IMR-90 (cell line): Measurements from ENCODE around the gene MGAT3. TPM values are rescaled to one million over a fixed set of nuclear protein-coding genes. Genes with fewer than 3 reads are reported as not detected.

Experiments
- ATAC-seq: fragments of 200-7000 bp; cut with Tn5 transposase; 2 replicates; pipeline ENCODE4 v1.9.1; 2020; ENCODE audit warnings: low read depth, mild to moderate bottlenecking, moderate library complexity
- BruUV-seq: library from RNA; stranded (reverse); fragments of 400-500 nt; replicated peaks from 2 replicates; lab custom pipeline; 2021; lab: Mats Ljungman, UMichigan
- CTCF ChIA-PET: fragments of 300-600 bp; formaldehyde crosslinking; extraction: SDS; loops from one replicate; lab custom pipeline; 2021; ENCODE audit warnings: antibody characterized with exemption; lab: Yijun Ruan, JAX
- POLR2A ChIA-PET: fragments of 300-600 bp; sonication (Branson Sonifier 250); formaldehyde crosslinking; loops from one replicate; lab custom pipeline; 2022; ENCODE audit warnings: antibody characterized with exemption; ENCODE audit not compliant: unreplicated experiment; lab: Charles Lee
- DNase-seq: peaks from one replicate; pipeline ENCODE4 v3.0.0; 2013
- H2AFZ ChIP-seq: replicated peaks from 2 replicates; pipeline ENCODE3; 2013; ENCODE audit warnings: low read length, mild to moderate bottlenecking; ENCODE audit not compliant: poor library complexity
- H2AK5ac ChIP-seq: 2 replicates; pipeline ENCODE4 v1.6.1; 2013; ENCODE audit warnings: low read depth, low read length, inconsistent platforms
- H2AK9ac ChIP-seq: replicated peaks from 2 replicates; pipeline ENCODE3; 2013; ENCODE audit warnings: mild to moderate bottlenecking, low read depth, low read length, moderate library complexity; ENCODE audit not compliant: poor library complexity
- H2BK120ac ChIP-seq: 2 replicates; pipeline ENCODE4 v1.6.1; 2013; ENCODE audit warnings: low read depth, low read length, inconsistent platforms
- H2BK15ac ChIP-seq: 3 replicates; pipeline ENCODE4 v1.6.1; 2013; ENCODE audit warnings: low read depth, low read length, inconsistent platforms
- H2BK20ac ChIP-seq: 2 replicates; pipeline ENCODE4 v1.6.1; 2013; ENCODE audit warnings: low read depth, mild to moderate bottlenecking, inconsistent platforms, low read length, moderate library complexity
- H2BK5ac ChIP-seq: 2 replicates; pipeline ENCODE4 v1.6.1; 2013; ENCODE audit warnings: mild to moderate bottlenecking, low read depth, low read length, inconsistent platforms; ENCODE audit not compliant: poor library complexity, severe bottlenecking
- H3K14ac ChIP-seq: replicated peaks from 2 replicates; pipeline ENCODE4 v1.6.1; 2013; ENCODE audit warnings: low read depth, low read length, inconsistent platforms
- H3K18ac ChIP-seq: 2 replicates; pipeline ENCODE4 v1.6.1; 2013; ENCODE audit warnings: low read depth, low read length, control low read depth
- H3K23ac ChIP-seq: 2 replicates; pipeline ENCODE4 v1.6.1; 2013; ENCODE audit warnings: low read depth, low read length, inconsistent platforms
- H3K27ac ChIP-seq: 2 replicates; pipeline ENCODE4 v1.5.1; 2013; ENCODE audit warnings: mild to moderate bottlenecking, control low read depth, low read length; ENCODE audit not compliant: insufficient read depth
- H3K27me3 ChIP-seq: 2 replicates; pipeline ENCODE4 v1.6.1; 2013; ENCODE audit warnings: low read length; ENCODE audit not compliant: control insufficient read depth, insufficient read depth
- H3K36me3 ChIP-seq: 2 replicates; pipeline ENCODE4 v1.6.1; 2013; ENCODE audit warnings: low read length, mixed read lengths; ENCODE audit not compliant: control insufficient read depth, insufficient read depth
- H3K4ac ChIP-seq: 2 replicates; pipeline ENCODE4 v1.6.1; 2013; ENCODE audit warnings: low read depth, low read length, inconsistent platforms
- H3K4me1 ChIP-seq: 2 replicates; pipeline ENCODE4 v1.6.1; 2013; ENCODE audit warnings: low read length, mixed read lengths; ENCODE audit not compliant: control insufficient read depth, insufficient read depth
- H3K4me2 ChIP-seq: 2 replicates; pipeline ENCODE4 v1.6.1; 2013; ENCODE audit warnings: low read depth, mild to moderate bottlenecking, control low read depth, low read length, moderate library complexity
- H3K4me3 ChIP-seq: 2 replicates; pipeline ENCODE4 v1.5.1; 2013; ENCODE audit warnings: low read depth, mild to moderate bottlenecking, control low read depth, low read length, moderate library complexity; ENCODE audit not compliant: insufficient read depth
- H3K56ac ChIP-seq: 2 replicates; pipeline ENCODE4 v1.6.1; 2013; ENCODE audit warnings: low read length, inconsistent platforms; ENCODE audit not compliant: insufficient read depth; ENCODE audit errors: extremely low read depth
- H3K79me1 ChIP-seq, 2 experiments: 2 replicates each; pipeline ENCODE4 v1.6.1; 2013; ENCODE audit warnings: low read length in 2 of 2, inconsistent platforms in 1 of 2, low read depth in 1 of 2
- H3K9ac ChIP-seq: 2 replicates; pipeline ENCODE4 v1.6.1; 2013; ENCODE audit warnings: low read depth, low read length, control low read depth
- H3K9me1 ChIP-seq: 2 replicates; pipeline ENCODE4 v1.6.1; 2013; ENCODE audit warnings: low read length, inconsistent platforms; ENCODE audit not compliant: insufficient read depth
- H3K9me3 ChIP-seq: 2 replicates; pipeline ENCODE4 v1.6.1; 2013; ENCODE audit warnings: low read length; ENCODE audit not compliant: control insufficient read depth, insufficient read depth
- H4K20me1 ChIP-seq: 2 replicates; pipeline ENCODE4 v1.6.1; 2013; ENCODE audit warnings: low read length, inconsistent platforms; ENCODE audit not compliant: insufficient read depth
- H4K5ac ChIP-seq: 2 replicates; pipeline ENCODE4 v1.6.1; 2013; ENCODE audit warnings: mild to moderate bottlenecking, low read depth, low read length, control low read depth
- H4K8ac ChIP-seq, 2 experiments: 2 replicates each; pipeline ENCODE4 v1.6.1; 2013; ENCODE audit warnings: low read depth in 2 of 2, low read length in 2 of 2, control low read depth in 1 of 2, inconsistent platforms in 1 of 2
- H4K91ac ChIP-seq: 2 replicates; pipeline ENCODE4 v1.6.1; 2013; ENCODE audit warnings: low read depth, low read length, inconsistent platforms; ENCODE audit not compliant: insufficient read depth
- CEBPB ChIP-seq: IDR thresholded peaks from 2 replicates; pipeline ENCODE4 v1.6.1; 2012; ENCODE audit warnings: low read depth, low read length, improper control_type of control experiment
- CHD1 ChIP-seq: IDR thresholded peaks from 2 replicates; pipeline ENCODE4 v1.6.1; 2012; ENCODE audit warnings: low read depth, low read length, improper control_type of control experiment
- MAZ ChIP-seq: IDR thresholded peaks from 2 replicates; pipeline ENCODE4 v1.6.1; 2012; ENCODE audit warnings: low read depth, mild to moderate bottlenecking, low read length, improper control_type of control experiment, moderate library complexity, borderline replicate concordance
- MXI1 ChIP-seq: IDR thresholded peaks from 2 replicates; pipeline ENCODE4 v1.6.1; 2012; ENCODE audit warnings: low read depth, mild to moderate bottlenecking, low read length, moderate library complexity, borderline replicate concordance
- NFE2L2 ChIP-seq: fragments of 150-350 bp; IDR thresholded peaks from 2 replicates; pipeline ENCODE4 v1.6.1; 2016; ENCODE audit warnings: low read depth, mild to moderate bottlenecking, low read length
- RCOR1 ChIP-seq: IDR thresholded peaks from 2 replicates; pipeline ENCODE4 v1.6.1; 2012; ENCODE audit warnings: mild to moderate bottlenecking, low read length, improper control_type of control experiment; ENCODE audit not compliant: insufficient replicate concordance
- WGBS, 2 experiments: methylation state at CpG; one replicate each; pipeline versions ENCODE4 v1.1.5 to v1.1.7; 2013; ENCODE audit warnings: missing lambda C conversion rate in 2 of 2; ENCODE audit not compliant: insufficient read length in 1 of 2; ENCODE audit errors: extremely low coverage in 2 of 2; 5-methylcytosine and 5-hydroxymethylcytosine counted together
- dilution Hi-C: fragments of 300-500 bp; cut with HindIII; formaldehyde crosslinking; loops from one replicate; pipeline ENCODE4 v1.14.3; 2018; ENCODE audit warnings: low sequenced_read_pairs; ENCODE audit not compliant: unreplicated experiment
- in situ Hi-C: fragments of 300-500 bp; cut with MboI; formaldehyde crosslinking; loops from 3 replicates; pipeline ENCODE4 v1.14.3; 2019; ENCODE audit warnings: low sequenced_read_pairs, inconsistent platforms, mixed read lengths
- intact Hi-C: fragments of 100-400 bp; cut with micrococcal nuclease; formaldehyde crosslinking; loops from 2 replicates; pipeline ENCODE4 v1.10.0; 2022
- polyA plus RNA-seq, 3 experiments: library from polyadenylated mRNA; depleted of rRNA; stranded (reverse); fragments of >200 nt; gene quantifications; 2 replicates each; pipeline ENCODE4 v1.2.3, GENCODE V29; 2012; ENCODE audit warnings: low replicate concordance in 1 of 3
- total RNA-seq: library from RNA; depleted of rRNA; stranded (reverse); fragments of >200 nt; gene quantifications from 2 replicates; pipeline ENCODE4 v1.2.3, GENCODE V29; 2012
- TF ChIP-seq, protein P1 (sequence below): fragments of 150-350 bp; IDR thresholded peaks from 2 replicates; pipeline ENCODE4 v1.6.1; 2017; ENCODE audit warnings: mild to moderate bottlenecking, antibody characterized with exemption, low read length, low read depth

MGAT3 gene
- total and polyA plus RNA-seq, 2 of the 4 experiments (the other 2 are of a cell fraction) = 0.36 to 1.1 TPM

DNA sequence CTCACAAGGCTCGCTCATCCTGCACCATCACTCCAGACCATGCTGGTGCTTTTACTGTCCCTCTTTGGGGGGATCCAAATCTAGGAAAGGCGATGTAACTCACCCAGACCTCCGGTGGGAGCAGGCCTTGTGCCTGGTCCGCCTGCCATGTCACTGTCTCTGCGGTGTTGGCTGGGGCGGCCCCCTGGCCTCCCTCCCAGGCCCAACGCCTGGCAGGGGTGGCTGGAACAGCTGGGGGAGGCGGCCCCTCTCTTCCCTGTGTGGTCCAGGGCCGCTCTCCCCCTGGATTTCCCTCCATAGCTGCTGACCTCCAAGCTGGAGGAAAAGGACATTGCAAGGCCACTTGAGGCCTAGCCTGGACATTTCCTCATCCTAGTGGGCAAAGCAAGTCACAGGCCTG is 11.1 kb upstream of the MGAT3 start:
- H3K4me3 ChIP-seq = no peak overlapping the region
- no peaks in the 10 kb centered on the region for H3K79me1 ChIP-seq
- H2BK15ac ChIP-seq = no peak overlapping the region
- intact Hi-C loops = no loop called here
- no peaks in the 10 kb centered on the region; the same call in 1 of the 2 replicates for H3K9me1 ChIP-seq
- BruUV-seq = no TSS peak
- no peak overlapping the region for H2AFZ ChIP-seq
- TF ChIP-seq RCOR1 (no peak), MAZ (no peak), CHD1 (no peak), MXI1 (no peak), CEBPB (no peak), NFE2L2 (no peak)
- TF ChIP-seq, protein P1, sequence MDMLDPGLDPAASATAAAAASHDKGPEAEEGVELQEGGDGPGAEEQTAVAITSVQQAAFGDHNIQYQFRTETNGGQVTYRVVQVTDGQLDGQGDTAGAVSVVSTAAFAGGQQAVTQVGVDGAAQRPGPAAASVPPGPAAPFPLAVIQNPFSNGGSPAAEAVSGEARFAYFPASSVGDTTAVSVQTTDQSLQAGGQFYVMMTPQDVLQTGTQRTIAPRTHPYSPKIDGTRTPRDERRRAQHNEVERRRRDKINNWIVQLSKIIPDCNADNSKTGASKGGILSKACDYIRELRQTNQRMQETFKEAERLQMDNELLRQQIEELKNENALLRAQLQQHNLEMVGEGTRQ = no peak
- in situ Hi-C loops = no loop called here
- H3K18ac ChIP-seq = no peak overlapping the region
- ChIA-PET CTCF (no interaction called here), POLR2A (no interaction called here)
- no peak overlapping the region for H3K4ac ChIP-seq
- H3K23ac ChIP-seq = no peak overlapping the region
- H2BK120ac ChIP-seq = no peak overlapping the region
- no peak overlapping the region for H3K14ac ChIP-seq
- H4K91ac ChIP-seq = no peak overlapping the region
- no peak for DNase-seq
- H3K9me3 ChIP-seq = no peaks in the 10 kb centered on the region
- no peak overlapping the region for H2BK20ac ChIP-seq
- H4K20me1 ChIP-seq = no peaks in the 10 kb centered on the region
- H3K9ac ChIP-seq = no peak overlapping the region
- H3K36me3 ChIP-seq = no peaks in the 10 kb centered on the region
- H2BK5ac ChIP-seq = no peak overlapping the region
- H4K5ac ChIP-seq = no peak overlapping the region
- no peak overlapping the region for H2AK9ac ChIP-seq
- dilution Hi-C loops = no loop called here
- peaks cover 12% of the 10 kb centered on the region for H3K27me3 ChIP-seq
- no peak overlapping the region for H3K56ac ChIP-seq
- H3K4me1 ChIP-seq = no peaks in the 10 kb centered on the region
- H4K8ac ChIP-seq = no peak overlapping the region
- H3K4me2 ChIP-seq = no peak overlapping the region
- ATAC-seq = no peak
- no peak overlapping the region for H3K27ac ChIP-seq
- H2AK5ac ChIP-seq = no peak overlapping the region
- WGBS, 2 experiments = 72% methylated on average over 4 of the region's 9 CpGs; no CpG with 5 or more reads in 1 of the 2 experiments
